Measurements from ENCODE around the gene ATP6V1E1. TPM values are rescaled to one million over a fixed set of nuclear protein-coding genes. Genes with fewer than 3 reads are reported as not detected.
A peak's percentile ranks its signal among the peaks of the same experiment; 100 is the strongest.

Gene ATP6V1E1
- total RNA-seq, 1 donor from 2014 or later, result 122 TPM

DNA sequence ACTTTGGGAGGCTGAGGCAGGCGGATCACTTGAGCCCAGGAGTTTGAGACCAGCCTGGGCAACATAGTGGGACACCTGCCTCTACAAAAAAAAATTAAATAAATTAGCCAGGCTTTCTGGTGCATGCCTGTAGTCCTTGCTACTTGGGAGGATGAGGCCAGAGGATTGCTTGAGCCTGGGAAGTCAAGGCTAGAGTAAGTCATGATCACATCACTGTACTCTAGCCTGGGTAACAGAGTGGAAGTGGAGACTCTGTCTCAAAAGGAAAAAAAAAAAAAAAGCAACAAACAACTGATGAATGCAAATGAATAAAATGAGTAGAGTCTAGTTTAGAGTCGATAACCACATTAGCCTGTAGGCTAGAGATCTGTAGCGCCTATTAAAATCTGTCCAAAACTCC, 6.1 kb upstream of the ATP6V1E1 start:
- DNase-seq (ENCODE audit: low spot score), result no peak

DNA sequence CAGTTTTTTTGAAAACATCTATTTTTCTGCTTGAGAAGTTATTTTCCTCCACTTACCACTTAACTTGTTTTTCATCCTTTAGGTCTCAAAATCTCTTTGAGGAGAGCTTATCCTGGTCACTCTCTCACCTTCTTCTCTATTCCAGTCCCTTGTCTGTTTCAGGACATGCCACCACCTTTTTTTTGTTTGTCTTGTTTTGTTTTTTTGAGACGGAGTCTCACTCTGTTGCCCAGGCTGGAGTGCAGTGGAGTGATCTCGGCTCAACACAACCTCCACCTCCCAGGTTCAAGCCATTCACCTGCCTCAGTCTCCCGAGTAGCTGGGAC, 5.4 kb upstream of the ATP6V1E1 start:
- no peak for DNase-seq (ENCODE audit: low spot score)

DNA sequence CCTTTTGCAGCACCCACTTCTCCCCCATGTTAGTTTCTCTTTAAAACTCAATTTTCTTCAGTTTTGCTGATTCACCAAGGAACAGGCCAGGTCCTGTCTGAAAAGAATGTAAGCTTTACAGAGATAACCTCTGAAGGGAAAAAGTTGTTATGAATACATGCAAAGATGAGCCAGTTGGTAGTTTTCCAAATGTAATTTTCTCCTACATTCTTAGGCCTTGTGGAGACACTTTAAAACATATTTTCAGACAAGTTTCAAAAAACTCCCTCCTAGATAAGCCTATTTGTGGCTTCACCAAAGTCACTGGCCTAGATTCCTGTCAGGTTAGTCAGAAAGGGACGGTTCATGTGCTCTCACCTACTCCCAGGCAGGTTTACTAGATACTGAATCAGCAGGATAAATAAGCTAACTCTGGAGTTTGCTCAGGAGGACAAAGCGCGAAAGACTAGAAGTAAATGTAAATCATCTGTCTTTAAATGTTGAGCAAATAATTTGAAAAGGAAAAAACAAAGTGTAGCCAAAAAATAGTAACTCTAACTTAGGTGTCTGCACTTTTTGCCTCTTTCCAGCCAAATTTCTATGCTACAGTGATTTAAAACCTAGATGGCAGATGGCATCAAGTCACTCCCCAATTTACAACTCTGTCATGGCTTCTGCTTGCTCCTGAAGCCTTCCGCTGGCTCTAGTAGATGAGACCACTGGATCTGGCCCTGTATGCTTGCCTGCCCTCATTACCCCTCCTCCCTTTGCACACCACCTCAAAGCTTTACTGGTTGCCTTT, 4.9 kb upstream of the ATP6V1E1 start:
- no peak for DNase-seq (ENCODE audit: low spot score)

DNA sequence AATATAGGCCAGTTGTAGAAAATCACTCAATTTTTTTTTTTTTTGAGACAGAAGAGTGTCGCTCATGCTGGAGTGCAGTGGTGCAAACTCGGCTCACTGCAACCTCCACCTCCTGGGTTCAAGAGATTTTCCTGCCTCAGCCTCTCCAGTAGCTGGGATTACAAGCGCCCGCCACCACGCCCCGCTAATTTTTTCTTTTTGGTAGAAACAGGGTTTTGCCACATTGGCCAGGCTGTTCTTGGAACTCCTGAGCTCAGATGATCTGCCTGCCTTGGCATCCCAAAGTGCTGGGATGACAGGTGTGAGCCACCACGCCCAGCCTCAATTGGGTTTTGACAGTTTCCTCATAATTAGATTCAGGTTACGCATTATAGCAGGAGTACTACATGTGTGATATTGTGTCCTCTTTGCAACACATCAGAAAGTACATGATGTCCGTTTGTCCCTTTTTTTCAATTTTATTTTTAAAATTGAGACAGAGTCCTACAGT, 2.6 kb upstream of the ATP6V1E1 start:
- DNase-seq (ENCODE audit: low spot score), result peak; percentile 41

DNA sequence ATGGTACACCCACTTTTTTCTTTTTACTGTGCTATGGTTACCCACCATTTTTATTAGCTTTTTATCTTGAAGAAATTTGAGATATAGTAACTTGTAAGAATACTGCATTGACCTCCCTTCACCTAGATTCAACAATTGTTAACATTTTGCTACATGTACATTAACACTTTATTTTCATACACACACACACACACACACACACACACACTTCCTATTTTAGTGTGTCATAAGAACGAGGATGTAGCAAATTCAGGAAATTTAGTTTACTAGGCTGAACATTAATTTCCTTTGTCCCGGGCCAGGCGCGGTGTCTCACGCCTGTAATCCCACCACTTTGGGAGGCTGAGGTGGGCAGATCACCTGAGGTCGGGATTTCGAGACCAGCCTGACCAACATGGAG, 1.1 kb upstream of the ATP6V1E1 start:
- no peak for DNase-seq (ENCODE audit: low spot score)

DNA sequence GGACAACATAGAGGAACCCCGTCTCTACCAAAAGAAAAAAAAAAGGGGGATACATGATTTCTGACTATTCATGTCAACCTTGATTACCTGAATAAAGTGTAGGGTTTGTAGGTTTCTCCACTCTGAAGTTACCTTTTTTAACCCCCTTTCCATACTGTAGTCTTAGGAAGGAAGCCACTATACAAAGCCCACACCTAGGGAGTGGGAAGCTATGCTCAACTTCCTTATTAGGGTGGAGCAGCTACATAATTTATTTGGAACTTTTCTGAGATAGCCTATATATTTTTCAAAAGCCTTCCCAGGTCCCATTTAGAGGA, 582 bp upstream of the ATP6V1E1 start:
- no peak for DNase-seq (ENCODE audit: low spot score)

DNA sequence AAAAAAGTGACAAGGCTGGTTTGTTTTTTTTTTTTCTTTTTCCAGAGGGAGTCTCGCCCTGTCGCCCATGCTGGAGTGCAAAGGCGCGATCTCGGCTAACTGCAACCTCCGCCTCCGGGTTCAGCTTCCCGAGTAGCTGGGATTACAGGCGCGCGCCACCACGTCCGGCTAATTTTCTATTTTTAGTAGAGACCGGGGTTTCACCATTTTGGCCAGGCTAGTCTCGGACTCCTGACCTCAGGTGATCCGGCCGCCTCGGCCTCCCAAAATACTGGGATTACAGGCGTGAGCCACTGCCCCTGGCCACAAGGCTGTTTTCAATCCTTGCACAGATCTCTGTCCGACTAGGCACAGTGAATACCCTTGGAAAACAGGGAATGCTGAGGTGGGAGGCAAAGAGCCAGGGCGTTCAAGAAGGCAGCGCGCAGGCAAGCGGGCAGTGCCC, 566 bp downstream of the ATP6V1E1 start:
- DNase-seq (ENCODE audit: low spot score), result peak; percentile 89

DNA sequence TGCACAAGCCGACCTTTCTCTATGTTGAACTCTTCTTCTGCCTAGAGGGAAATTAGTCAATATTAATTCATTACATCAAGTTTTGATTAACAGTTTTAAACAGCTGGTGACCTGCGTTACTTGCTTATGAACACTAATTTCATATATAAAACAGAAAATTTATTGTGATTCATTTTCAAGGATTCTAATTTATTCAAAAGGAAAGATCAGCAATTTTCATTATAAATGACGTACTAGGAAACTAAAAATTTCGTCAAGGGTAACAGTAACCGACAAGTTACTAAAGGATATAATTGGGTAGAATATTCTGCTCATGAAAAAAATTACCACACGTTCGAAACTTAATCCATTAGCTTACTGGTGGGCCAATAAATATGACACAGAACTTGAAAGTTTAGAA, 15.3 kb downstream of the ATP6V1E1 start:
- no peak for DNase-seq (ENCODE audit: low spot score)

DNA sequence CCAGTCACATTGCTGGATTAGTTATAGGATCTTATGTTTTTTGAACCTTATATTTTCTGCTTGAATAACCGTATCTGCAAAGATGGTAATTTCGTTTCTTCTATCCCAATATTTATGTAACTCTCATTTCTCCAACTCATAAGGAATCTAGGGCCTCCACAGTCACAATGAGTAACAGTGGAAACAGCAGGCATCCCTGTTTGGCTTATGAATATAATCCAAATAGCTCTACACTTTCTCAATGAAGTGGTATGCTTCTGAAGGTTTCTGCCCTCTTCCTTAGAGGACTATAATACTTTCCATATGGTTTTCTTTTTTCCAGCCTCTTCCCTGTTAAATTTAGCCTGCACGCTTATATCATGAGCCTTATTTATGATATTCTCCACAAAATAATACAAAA, 16.5 kb downstream of the ATP6V1E1 start:
- DNase-seq (ENCODE audit: low spot score), result no peak

DNA sequence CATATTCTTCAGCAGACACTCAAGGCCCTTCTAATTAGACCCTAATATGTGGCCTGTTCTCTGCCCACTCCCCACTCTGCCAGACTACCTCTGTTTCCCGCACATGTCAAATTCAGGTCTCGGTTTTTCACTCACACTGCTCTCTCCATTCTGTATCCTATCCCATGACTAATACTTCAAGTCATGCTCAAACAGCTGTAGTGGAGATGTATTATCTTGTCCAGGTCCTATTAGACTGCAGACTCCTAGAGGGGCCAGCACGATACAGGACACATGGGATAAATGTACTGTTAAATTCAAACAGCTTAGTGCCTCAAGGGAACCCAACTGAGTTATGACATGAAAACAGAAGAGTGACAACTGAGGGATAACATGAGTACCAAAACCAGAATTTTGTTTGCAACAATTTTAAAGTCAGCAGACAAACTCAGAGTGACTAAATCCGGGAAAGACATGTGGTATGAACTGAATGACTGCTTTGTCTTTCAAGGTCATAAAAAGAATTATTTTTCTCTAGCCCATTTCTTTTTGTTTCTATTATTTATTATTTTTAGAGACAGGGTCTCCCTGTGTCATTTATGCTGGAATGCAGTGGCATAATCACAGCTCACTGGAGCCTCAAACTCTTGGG, 20.5 kb downstream of the ATP6V1E1 start:
- DNase-seq (ENCODE audit: low spot score), result no peak

DNA sequence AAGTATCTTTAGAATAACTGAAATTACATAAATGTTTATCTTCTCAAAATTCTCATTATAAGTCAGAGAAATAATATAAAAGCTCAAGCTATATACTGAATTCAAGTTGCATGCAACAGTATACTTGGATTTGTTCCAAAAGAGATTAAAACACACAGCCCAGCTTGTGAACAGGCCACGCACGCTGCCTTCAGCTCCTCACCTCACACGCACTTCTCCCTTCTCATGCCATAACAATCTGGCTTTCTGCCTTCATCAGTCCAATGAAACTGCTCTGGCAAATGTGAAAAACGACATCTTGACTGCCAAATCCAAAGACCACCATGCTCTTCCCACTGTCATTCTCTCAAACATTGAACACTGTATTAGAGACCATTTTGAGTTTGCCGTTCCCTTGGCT, 22.1 kb downstream of the ATP6V1E1 start:
- no peak for DNase-seq (ENCODE audit: low spot score)

DNA sequence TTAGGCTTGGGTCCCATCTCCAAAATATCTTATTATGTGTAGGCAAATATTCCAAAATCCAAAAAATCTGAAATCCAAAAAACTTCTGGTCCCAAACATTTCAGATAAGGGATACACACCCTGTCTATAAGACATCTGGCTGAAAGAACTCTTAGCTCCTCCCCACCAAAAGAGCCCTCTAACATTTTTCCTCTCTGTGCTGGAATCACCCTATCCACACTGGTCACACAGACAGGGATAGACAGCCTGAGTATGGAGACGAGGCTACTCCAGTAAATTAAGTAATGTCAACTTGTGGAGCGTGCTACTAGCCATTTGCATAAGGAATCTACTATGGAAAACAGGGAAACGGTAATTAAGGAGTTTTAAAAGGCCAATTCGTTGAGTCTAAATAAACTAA, 24.9 kb downstream of the ATP6V1E1 start:
- DNase-seq (ENCODE audit: low spot score), result no peak

DNA sequence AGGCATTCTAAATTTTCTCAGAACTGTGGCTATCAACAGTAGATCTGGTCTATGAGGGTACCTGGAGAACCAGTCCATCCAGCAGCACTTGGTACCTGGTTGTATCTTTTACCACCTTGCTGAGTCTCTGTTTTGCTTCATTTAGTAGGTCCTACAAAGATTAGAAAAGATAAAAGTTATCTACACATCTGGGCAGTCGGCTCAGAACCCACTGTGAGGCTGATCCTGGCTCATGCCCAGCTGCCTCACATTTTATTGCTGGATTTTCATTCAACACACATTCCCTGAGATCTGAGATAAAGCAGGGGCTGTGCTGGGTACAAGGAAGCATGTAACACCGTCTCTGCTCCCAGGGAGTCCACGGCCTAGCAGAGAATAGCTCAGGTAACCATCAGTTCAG, 27.5 kb downstream of the ATP6V1E1 start:
- no peak for DNase-seq (ENCODE audit: low spot score)

DNA sequence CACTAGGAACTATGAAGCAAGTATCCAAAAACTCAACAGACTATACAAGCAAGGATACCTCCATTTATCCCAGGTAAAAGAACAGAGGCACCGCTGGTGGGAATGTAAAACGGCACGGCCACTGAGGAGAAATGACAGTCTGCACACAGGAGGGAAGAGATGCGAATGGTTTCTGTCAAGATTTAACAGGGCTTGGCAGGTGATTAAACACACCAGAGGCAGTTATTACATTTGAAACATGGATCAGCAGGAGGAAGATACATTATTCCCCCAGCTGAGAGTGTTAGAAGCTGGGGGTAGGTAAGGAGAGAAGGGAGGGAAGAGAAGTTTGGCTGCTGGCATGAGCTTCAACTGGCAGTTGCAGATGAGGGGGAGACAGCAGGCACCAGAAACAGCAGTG, 30.2 kb downstream of the ATP6V1E1 start:
- DNase-seq (ENCODE audit: low spot score), result no peak

DNA sequence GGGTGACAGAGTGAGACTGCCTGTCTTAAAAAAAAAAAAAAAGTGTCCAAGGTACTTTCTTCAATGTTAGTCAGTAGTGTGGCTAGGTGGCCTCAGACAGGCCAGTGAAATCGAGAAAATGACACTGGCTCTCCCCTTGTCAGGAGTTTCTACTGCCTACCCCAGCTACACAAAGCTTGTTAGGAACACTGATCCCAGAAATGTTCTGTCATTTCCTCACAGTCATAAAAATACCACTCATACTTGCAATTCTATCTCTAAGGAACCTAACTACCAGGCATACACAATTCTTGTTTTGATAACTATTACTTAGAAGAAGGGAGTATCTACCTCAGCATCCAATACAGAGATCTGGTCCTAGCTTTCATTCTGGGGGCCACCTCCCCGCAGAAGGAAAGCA, 31.3 kb downstream of the ATP6V1E1 start:
- DNase-seq (ENCODE audit: low spot score), result peak; percentile 16

DNA sequence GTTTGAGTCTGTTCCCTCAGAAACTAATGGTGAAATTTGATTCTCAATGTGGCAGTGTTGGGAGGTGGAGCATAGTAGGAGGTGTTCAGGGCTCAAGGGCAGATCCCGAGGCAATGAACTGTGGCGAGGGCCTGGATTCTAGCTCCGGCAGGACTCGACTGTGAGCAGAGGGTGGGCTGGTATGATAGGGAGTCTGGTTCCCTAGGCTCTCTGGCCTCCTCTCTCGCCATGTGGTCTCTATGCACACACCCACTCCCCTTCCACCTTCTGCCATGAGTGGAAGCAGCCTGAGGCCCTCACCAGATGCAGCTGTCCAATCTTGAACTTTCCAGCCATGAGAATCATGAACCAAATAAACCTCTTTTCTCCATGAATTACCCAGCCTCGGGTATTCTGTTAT, 32.3 kb downstream of the ATP6V1E1 start:
- DNase-seq (ENCODE audit: low spot score), result peak; percentile 68

DNA sequence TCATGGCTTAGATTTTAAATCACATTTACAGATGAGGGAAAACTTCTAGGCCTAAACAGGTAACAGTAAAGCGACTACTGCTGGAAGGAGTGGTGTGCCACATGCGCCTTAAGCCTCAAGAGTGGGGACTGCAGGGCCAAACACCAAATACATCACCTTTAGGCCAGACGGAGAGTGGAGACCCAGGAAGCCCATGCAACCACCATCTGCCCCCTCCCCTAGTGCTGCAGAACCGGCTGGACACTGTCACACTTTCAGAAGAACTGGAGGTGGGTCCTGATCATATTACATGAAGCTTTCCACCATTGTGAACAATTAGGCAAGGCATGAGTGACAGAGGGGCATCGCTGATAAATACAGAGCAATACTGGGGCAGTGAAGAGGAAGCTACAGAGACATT, 36.3 kb downstream of the ATP6V1E1 start:
- peak; percentile 53 for DNase-seq (ENCODE audit: low spot score)

DNA sequence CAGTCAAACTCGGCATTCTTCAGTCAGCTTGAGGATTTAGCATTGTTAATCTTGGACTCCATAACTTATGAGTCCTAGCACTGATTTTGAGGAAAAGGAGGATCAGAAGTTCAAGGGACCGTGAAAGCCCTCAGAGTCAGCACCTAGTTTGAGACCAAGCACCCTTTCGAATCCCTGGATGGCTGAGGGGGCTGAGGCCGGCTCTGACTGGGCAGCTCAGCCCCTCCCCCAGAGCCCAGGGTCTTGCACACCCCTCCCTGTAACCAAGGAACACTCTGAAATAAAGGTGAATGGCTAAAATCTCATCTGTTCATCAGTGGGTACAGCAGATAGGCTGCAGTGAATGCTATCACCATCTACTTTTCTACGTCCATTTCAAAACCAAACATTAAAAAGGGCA, 38.0 kb downstream of the ATP6V1E1 start:
- peak; percentile 67 for DNase-seq (ENCODE audit: low spot score)

DNA sequence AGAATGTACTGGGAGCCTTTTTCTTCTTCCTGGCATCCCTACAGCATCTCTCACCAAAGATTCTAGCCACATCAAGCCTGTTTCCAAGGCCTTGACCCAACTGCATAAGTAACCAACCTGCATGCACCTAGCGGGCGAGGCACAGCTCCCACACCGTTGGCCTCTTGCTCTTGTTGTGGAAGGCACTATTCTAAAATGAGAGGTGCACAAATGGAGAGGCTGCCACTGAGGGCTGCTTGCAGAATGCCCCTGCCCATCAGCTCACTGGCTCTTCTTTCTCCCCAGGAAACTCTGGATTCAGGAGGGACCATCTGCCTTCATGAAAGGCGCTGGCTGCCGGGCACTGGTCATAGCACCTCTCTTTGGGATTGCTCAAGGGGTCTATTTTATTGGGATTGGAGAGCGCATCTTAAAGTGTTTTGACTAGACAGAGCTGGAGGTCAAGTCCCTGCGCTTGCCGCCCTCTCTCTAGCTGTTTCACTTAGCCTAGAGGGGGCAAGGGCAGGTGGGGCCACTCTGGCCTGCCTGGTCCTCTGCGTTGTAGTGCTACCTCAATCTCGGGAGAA, 38.7 kb downstream of the ATP6V1E1 start:
- peak; percentile 69 for DNase-seq (ENCODE audit: low spot score)

DNA sequence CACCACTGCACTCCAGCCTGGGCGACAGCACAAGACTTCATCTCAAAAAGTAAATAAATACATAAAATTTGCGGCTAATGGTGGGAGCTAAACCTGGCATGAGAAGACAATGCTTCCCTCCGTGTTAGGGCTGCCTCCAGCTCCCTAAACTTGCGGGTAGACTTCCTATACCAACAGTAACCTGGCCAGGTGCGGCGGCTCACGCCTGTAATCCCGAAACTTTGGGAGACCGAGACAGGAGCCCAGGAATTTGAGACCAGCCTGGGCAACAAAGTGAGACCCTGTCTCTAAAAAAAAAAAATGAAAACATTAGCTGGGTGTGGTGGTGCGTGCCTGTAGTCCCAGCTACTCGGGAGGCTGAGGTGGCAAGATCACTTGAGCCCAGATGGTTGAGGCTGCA, 39.9 kb downstream of the ATP6V1E1 start:
- peak; percentile 64 for DNase-seq (ENCODE audit: low spot score)

DNA sequence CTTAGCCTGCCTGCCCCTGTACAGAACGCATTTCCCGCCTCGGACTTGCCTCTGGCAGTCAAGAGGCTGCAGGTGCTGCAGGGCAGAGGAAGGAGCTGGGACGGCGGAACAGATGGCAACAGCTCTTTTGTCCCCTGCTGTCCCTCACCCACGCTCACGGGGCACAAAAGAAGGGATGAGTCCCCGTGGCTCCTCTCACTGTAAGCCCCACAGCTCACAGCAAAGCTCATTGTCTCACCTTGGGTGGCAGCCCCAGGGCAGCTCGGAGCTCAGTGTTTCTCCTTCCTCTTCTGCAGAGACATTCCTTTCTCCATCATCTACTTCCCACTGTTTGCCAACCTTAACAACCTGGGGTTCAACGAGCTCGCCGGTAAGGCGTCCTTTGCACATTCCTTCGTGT, 40.9 kb downstream of the ATP6V1E1 start:
- DNase-seq (ENCODE audit: low spot score), result peak; percentile 64

DNA sequence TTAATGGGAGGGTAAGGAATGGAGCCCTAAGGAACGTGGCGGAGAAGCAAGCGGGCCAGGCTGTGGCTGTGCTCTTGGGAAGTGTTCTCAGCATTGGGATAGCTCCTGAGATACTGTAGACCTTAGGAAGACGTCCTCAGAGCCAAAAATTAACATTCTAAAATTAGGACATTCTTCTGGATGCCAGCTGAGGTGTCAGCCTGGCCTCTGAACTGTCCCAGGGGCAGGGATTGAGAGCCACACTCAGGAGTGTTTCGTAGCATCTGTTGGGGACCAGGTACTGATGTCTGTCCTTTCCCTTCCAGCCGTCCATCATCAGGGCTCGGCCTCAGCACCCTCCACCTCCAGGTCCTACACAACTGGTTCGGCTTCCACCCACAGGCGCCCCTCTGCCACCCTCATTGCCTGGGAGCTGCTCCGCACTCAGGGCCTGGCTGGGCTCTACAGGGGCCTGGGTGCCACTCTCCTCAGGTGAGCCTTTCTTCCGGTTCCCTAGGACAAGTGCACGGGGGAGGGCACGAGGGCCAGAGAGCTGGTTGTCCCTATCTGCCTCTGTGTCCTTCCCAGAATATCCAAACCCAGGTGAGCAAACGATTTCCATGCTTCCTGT, 41.6 kb downstream of the ATP6V1E1 start:
- DNase-seq (ENCODE audit: low spot score), result peak; percentile 8
